H9 (cell line): ENCODE measurements around the gene POU2F3. TPM values are rescaled to one million over a fixed set of nuclear protein-coding genes. Genes with fewer than 3 reads are reported as not detected.

Source experiments
- DNase-seq: peaks from one replicate; pipeline ENCODE4 v3.0.0-alpha.2; 2017
- H2AFZ ChIP-seq: one replicate; pipeline ENCODE4 v1.6.1; 2013; ENCODE audit warnings: mild to moderate bottlenecking, low read length, control low read depth, moderate library complexity
- H2AK5ac ChIP-seq: 2 replicates; pipeline ENCODE4 v1.6.1; 2013; ENCODE audit warnings: low read length, control low read depth, mixed read lengths; ENCODE audit not compliant: insufficient read length
- H2BK120ac ChIP-seq: one replicate; pipeline ENCODE4 v1.6.1; 2013; ENCODE audit warnings: low read depth, mild to moderate bottlenecking, low read length, control low read depth, inconsistent platforms; ENCODE audit not compliant: poor library complexity, severe bottlenecking
- H2BK12ac ChIP-seq: 2 replicates; pipeline ENCODE4 v1.6.1; 2013; ENCODE audit warnings: low read length, control low read depth, mixed read lengths, low read depth; ENCODE audit not compliant: insufficient read length
- H2BK15ac ChIP-seq: 2 replicates; pipeline ENCODE4 v1.6.1; 2013; ENCODE audit warnings: low read depth, low read length, control low read depth
- H2BK20ac ChIP-seq: one replicate; pipeline ENCODE4 v1.6.1; 2013; ENCODE audit warnings: low read depth, mild to moderate bottlenecking, low read length, control low read depth, inconsistent platforms; ENCODE audit not compliant: poor library complexity, severe bottlenecking
- H2BK5ac ChIP-seq: 2 replicates; pipeline ENCODE4 v1.6.1; 2013; ENCODE audit warnings: low read length, control low read depth, mixed read lengths; ENCODE audit not compliant: insufficient read length
- H3K14ac ChIP-seq: 2 replicates; pipeline ENCODE4 v1.6.1; 2013; ENCODE audit warnings: low read length, control low read depth; ENCODE audit not compliant: insufficient read depth
- H3K18ac ChIP-seq: 2 replicates; pipeline ENCODE4 v1.6.1; 2013; ENCODE audit warnings: low read depth, mild to moderate bottlenecking, mixed read lengths, low read length, control low read depth; ENCODE audit not compliant: insufficient read length
- H3K23ac ChIP-seq: 2 replicates; pipeline ENCODE4 v1.6.1; 2013; ENCODE audit warnings: low read length, control low read depth, mixed read lengths, low read depth; ENCODE audit not compliant: insufficient read length
- H3K23me2 ChIP-seq: 2 replicates; pipeline ENCODE4 v1.6.1; 2013; ENCODE audit warnings: low read depth, mild to moderate bottlenecking, mixed read lengths, low read length, control low read depth; ENCODE audit not compliant: insufficient read length, poor library complexity, severe bottlenecking
- H3K27ac ChIP-seq: 2 replicates; pipeline ENCODE4 v1.5.1; 2013; ENCODE audit warnings: low read length, control low read depth, mixed read lengths, low read depth; ENCODE audit not compliant: insufficient read length
- H3K27me3 ChIP-seq: 2 replicates; pipeline ENCODE4 v1.6.1; 2013; ENCODE audit warnings: low read length, control low read depth, inconsistent platforms; ENCODE audit not compliant: insufficient read depth
- H3K4ac ChIP-seq: 2 replicates; pipeline ENCODE4 v1.6.1; 2013; ENCODE audit warnings: low read depth, mild to moderate bottlenecking, control low read depth, inconsistent platforms, low read length, moderate library complexity
- H3K4me1 ChIP-seq: 2 replicates; pipeline ENCODE4 v1.6.1; 2013; ENCODE audit warnings: low read length, control low read depth, inconsistent platforms; ENCODE audit not compliant: insufficient read depth
- H3K4me2 ChIP-seq: 2 replicates; pipeline ENCODE4 v1.6.1; 2013; ENCODE audit warnings: low read length, control low read depth, mixed read lengths; ENCODE audit not compliant: insufficient read length, insufficient read depth
- H3K56ac ChIP-seq: 2 replicates; pipeline ENCODE4 v1.6.1; 2013; ENCODE audit warnings: low read depth, mild to moderate bottlenecking, mixed read lengths, low read length, control low read depth; ENCODE audit not compliant: insufficient read length
- H3K79me1 ChIP-seq: 2 replicates; pipeline ENCODE4 v1.6.1; 2013; ENCODE audit warnings: low read depth, mild to moderate bottlenecking, moderate library complexity, low read length, control low read depth, inconsistent platforms; ENCODE audit not compliant: insufficient read depth, poor library complexity, severe bottlenecking
- H3K79me2 ChIP-seq: 2 replicates; pipeline ENCODE4 v1.6.1; 2013; ENCODE audit warnings: low read length, control low read depth, inconsistent platforms; ENCODE audit not compliant: insufficient read depth
- H3K9ac ChIP-seq: 2 replicates; pipeline ENCODE4 v1.6.1; 2013; ENCODE audit warnings: low read length, control low read depth, mixed read lengths; ENCODE audit not compliant: insufficient read length; ENCODE audit errors: extremely low read depth
- H3K9me3 ChIP-seq: one replicate; pipeline ENCODE4 v1.6.1; 2013; ENCODE audit warnings: low read depth, low read length, inconsistent platforms; ENCODE audit not compliant: control insufficient read depth
- H3T11ph ChIP-seq: one replicate; pipeline ENCODE4 v1.6.1; 2013; ENCODE audit warnings: mild to moderate bottlenecking, low read length, control low read depth, inconsistent platforms
- H4K20me1 ChIP-seq: one replicate; pipeline ENCODE4 v1.6.1; 2013; ENCODE audit not compliant: control insufficient read depth, insufficient read length, insufficient read depth
- H4K5ac ChIP-seq: 2 replicates; pipeline ENCODE4 v1.6.1; 2013; ENCODE audit warnings: low read depth, mild to moderate bottlenecking, mixed read lengths, low read length, control low read depth; ENCODE audit not compliant: insufficient read length
- H4K8ac ChIP-seq: replicated peaks from 2 replicates; pipeline ENCODE4 v1.6.1; 2013; ENCODE audit warnings: low read length, control low read depth, mixed read lengths, low read depth; ENCODE audit not compliant: insufficient read length
- H4K91ac ChIP-seq: 2 replicates; pipeline ENCODE4 v1.6.1; 2013; ENCODE audit warnings: low read depth, mild to moderate bottlenecking, moderate library complexity, mixed read lengths, low read length, control low read depth; ENCODE audit not compliant: insufficient read length
- H3K27ac Mint-ChIP-seq, 3 experiments: 2 replicates in 2 of 3; 3 replicates in 1 of 3; pipeline ENCODE4 v1.8.0; 2020 to 2021; ENCODE audit warnings: mixed read lengths in 3 of 3, mild to moderate bottlenecking in 1 of 3, moderate library complexity in 1 of 3
- H3K27me3 Mint-ChIP-seq: 2 replicates; pipeline ENCODE4 v1.8.0; 2021; ENCODE audit warnings: low read depth, mild to moderate bottlenecking, moderate library complexity, mixed read lengths
- H3K36me3 Mint-ChIP-seq, 3 experiments: 2 replicates in 2 of 3; 3 replicates in 1 of 3; pipeline ENCODE4 v1.8.0; 2020 to 2021; ENCODE audit warnings: low read depth in 3 of 3, mixed read lengths in 3 of 3; ENCODE audit not compliant: insufficient read depth in 1 of 3
- H3K4me1 Mint-ChIP-seq, 2 experiments: 2 replicates each; pipeline ENCODE4 v1.8.0; 2020; ENCODE audit warnings: mixed read lengths in 2 of 2
- H3K4me3 Mint-ChIP-seq, 2 experiments: 2 replicates in 1 of 2; 3 replicates in 1 of 2; pipeline ENCODE4 v1.8.0; 2020 to 2021; ENCODE audit warnings: mild to moderate bottlenecking in 2 of 2, mixed read lengths in 2 of 2, moderate library complexity in 1 of 2
- H3K9me3 Mint-ChIP-seq, 2 experiments: 2 replicates in 1 of 2; 3 replicates in 1 of 2; pipeline ENCODE4 v1.8.0; 2020; ENCODE audit warnings: mild to moderate bottlenecking in 2 of 2, mixed read lengths in 2 of 2, moderate library complexity in 1 of 2
- CTCF ChIP-seq: fragments of 200-600 bp; sonication (generic); conservative IDR thresholded peaks from 3 replicates; pipeline ENCODE4 v1.8.0; 2021; ENCODE audit warnings: antibody characterized with exemption, mild to moderate bottlenecking
- WGBS: extraction: QIAGEN DNeasy Blood & Tissue Kit; methylation state at CpG from one replicate; pipeline ENCODE4 v1.1.7; 2013; ENCODE audit warnings: missing lambda C conversion rate, low lambda C conversion rate, mixed read lengths; ENCODE audit not compliant: insufficient read length; ENCODE audit errors: extremely low coverage; 5-methylcytosine and 5-hydroxymethylcytosine counted together
- total RNA-seq: library from RNA; stranded (reverse); gene quantifications from 2 replicates; pipeline ENCODE4 v1.2.1, GENCODE V29; 2021

POU2F3 gene
- total RNA-seq, 1 experiment from 2014 or later = 1.1 TPM

GRCh38 chr11:120281143-120281795 is 41.3 kb downstream of the POU2F3 start:
- Histone ChIP-seq H2AK5ac (no peak overlapping the region), H3K4me2 (no peak overlapping the region), H2AFZ (no peak overlapping the region), H3K18ac (no peak overlapping the region), H3T11ph (no peak overlapping the region), H2BK5ac (no peak overlapping the region), H3K4me1 (no peaks in the 10 kb centered on the region; the same call in 1 of the 2 replicates), H4K5ac (no peak overlapping the region), H3K9ac (no peak overlapping the region), H3K27me3 (no peaks in the 10 kb centered on the region), H4K91ac (no peak overlapping the region), H2BK15ac (no peak overlapping the region), H3K56ac (no peak overlapping the region), H3K4ac (no peak overlapping the region), H3K14ac (no peak overlapping the region), H2BK12ac (no peak overlapping the region), H2BK20ac (no peak overlapping the region), H3K79me1 (no peaks in the 10 kb centered on the region), H3K9me3 (no peaks in the 10 kb centered on the region), H3K23ac (no peak overlapping the region), H4K20me1 (no peaks in the 10 kb centered on the region), H3K27ac (no peak overlapping the region), H3K79me2 (no peaks in the 10 kb centered on the region), H4K8ac (no peak overlapping the region), H3K23me2 (no peaks in the 10 kb centered on the region), H2BK120ac (no peak overlapping the region)
- no peak overlapping the region for H3K4me3 Mint-ChIP-seq
- no peak for TF ChIP-seq CTCF
- H3K9me3 Mint-ChIP-seq = no peaks in the 10 kb centered on the region
- H3K27me3 Mint-ChIP-seq = peaks cover 7% of the 10 kb centered on the region; the same call in 1 of the 2 replicates
- no peak overlapping the region; a peak in 1 of 7 replicates for H3K27ac Mint-ChIP-seq
- H3K4me1 Mint-ChIP-seq = peaks cover 11 to 12% of the 10 kb centered on the region in 2 experiments
- DNase-seq = no peak
- WGBS = no CpG with 5 or more reads among the region's 7 CpGs
- no peaks in the 10 kb centered on the region for H3K36me3 Mint-ChIP-seq
